ENCODE measurements around the gene PIBF1.

PIBF1 gene

GRCh38 chr13:73063166-73063565, 281.2 kb downstream of the PIBF1 start:
- DNase-seq = no peak

GRCh38 chr13:73065036-73065435, 283.1 kb downstream of the PIBF1 start:
- no peak for DNase-seq

- DNase-seq = no peak
Measured at GRCh38 chr13:73065665-73066340, 283.9 kb downstream of the PIBF1 start.

Data from hematopoietic multipotent progenitor cell treated with erythropoietin and hydrocortisone succinate and interleukin-3 and kit ligand, for 6 days (in vitro differentiated cells).